ENCODE measurements around the gene ANO10. TPM values are rescaled to one million over a fixed set of nuclear protein-coding genes. Genes with fewer than 3 reads are reported as not detected.

Gene ANO10
- total RNA-seq, 4 donors from 2014 or later: 28.2 to 36.9 (median 31.6) TPM

- Histone ChIP-seq H3K36me3 (no peaks in the 10 kb centered on the region), H3K27me3 (no peaks in the 10 kb centered on the region), H3K27ac (no peak overlapping the region), H3K4me3 (no peak overlapping the region), H3K4me1 (no peaks in the 10 kb centered on the region), H3K9me3 (no peaks in the 10 kb centered on the region)
- TF ChIP-seq EP300 (IDR thresholded peaks at IDR 0.05): no peak
- no peak for TF ChIP-seq POLR2AphosphoS5 (IDR thresholded peaks at IDR 0.05)
- no peak for TF ChIP-seq POLR2A (IDR thresholded peaks at IDR 0.05)
- no peak for TF ChIP-seq CTCF (IDR thresholded peaks at IDR 0.05)
- DNase-seq (ENCODE audit: low spot score in 2 of 2): no peak
Measured at GRCh38 chr3:43540624-43541023, 81.2 kb downstream of the ANO10 start.

DNA sequence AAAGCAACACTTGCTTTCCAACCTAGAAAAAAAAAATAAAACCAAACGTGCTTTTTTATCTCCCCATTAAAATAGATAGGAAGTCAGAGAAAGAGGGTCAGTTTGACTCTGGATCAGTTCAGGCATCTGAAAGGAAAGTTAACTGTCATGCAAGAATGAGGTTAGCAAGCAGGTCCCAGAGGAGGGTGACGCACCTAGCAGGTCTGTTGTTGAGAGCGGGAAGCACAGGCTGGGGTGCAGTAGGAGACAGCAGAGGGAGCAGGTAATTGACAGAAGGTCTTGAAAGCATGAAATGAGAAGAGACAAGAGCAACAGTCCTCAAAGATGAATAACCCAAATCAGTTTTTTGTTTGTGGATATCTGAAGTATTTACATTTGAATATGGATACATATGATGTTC lies 82.5 kb downstream of the ANO10 start:
- Histone ChIP-seq H3K27ac (no peak overlapping the region), H3K36me3 (no peaks in the 10 kb centered on the region), H3K4me3 (no peak overlapping the region), H3K9me3 (no peaks in the 10 kb centered on the region), H3K27me3 (no peaks in the 10 kb centered on the region), H3K4me1 (peaks cover 5% of the 10 kb centered on the region)
- TF ChIP-seq CTCF (IDR thresholded peaks at IDR 0.05): no peak
- TF ChIP-seq EP300 (IDR thresholded peaks at IDR 0.05): no peak
- no peak for TF ChIP-seq POLR2A (IDR thresholded peaks at IDR 0.05)
- no peak for TF ChIP-seq POLR2AphosphoS5 (IDR thresholded peaks at IDR 0.05)
- WGBS: 65% methylated on average over 3 of the region's 3 CpGs
- no peak for DNase-seq (ENCODE audit: low spot score in 2 of 2)

- H3K4me3 ChIP-seq: no peak overlapping the region
- DNase-seq (ENCODE audit: low spot score in 2 of 2): no peak
- no peaks in the 10 kb centered on the region for H3K36me3 ChIP-seq
- no peaks in the 10 kb centered on the region for H3K27me3 ChIP-seq
- H3K4me1 ChIP-seq: peaks cover 6% of the 10 kb centered on the region
- H3K9me3 ChIP-seq: no peaks in the 10 kb centered on the region
- H3K27ac ChIP-seq: no peak overlapping the region
- TF ChIP-seq EP300 (IDR thresholded peaks at IDR 0.05) (no peak), POLR2AphosphoS5 (IDR thresholded peaks at IDR 0.05) (no peak), CTCF (IDR thresholded peaks at IDR 0.05) (no peak), POLR2A (IDR thresholded peaks at IDR 0.05) (no peak)
Measured at GRCh38 chr3:43537225-43537624, 84.6 kb downstream of the ANO10 start.

DNA sequence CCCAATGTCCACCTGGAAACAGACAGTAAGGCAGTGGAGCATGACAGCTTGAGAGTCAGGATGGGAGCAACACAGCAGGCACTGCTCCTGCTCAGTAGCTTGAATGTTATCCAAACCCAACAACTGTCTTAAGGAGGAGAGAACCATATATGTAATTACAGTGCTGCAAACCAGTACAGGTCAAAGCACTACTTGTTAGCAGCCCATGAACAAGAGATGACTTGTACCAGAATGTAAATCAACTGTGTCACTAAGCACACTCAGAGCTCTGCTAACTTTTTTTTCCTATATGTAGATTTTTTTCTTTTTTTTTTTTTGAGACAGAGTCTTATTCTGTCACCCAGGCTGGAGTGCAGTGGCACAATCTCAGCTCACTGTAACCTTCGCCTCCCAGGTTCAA lies 87.1 kb downstream of the ANO10 start:
- H3K27me3 ChIP-seq: no peaks in the 10 kb centered on the region
- no peak for DNase-seq (ENCODE audit: low spot score in 2 of 2)
- H3K4me1 ChIP-seq: peaks cover 6% of the 10 kb centered on the region
- H3K27ac ChIP-seq: no peak overlapping the region
- TF ChIP-seq POLR2A (IDR thresholded peaks at IDR 0.05) (no peak), EP300 (IDR thresholded peaks at IDR 0.05) (no peak), POLR2AphosphoS5 (IDR thresholded peaks at IDR 0.05) (no peak), CTCF (IDR thresholded peaks at IDR 0.05) (no peak)
- no peaks in the 10 kb centered on the region for H3K36me3 ChIP-seq
- no peaks in the 10 kb centered on the region for H3K9me3 ChIP-seq
- WGBS: 95% methylated on average over 1 of the region's 1 CpG
- no peak overlapping the region for H3K4me3 ChIP-seq

GRCh38 chr3:43533009-43533408 lies 88.8 kb downstream of the ANO10 start:
- no peak for DNase-seq (ENCODE audit: low spot score in 2 of 2)
- TF ChIP-seq CTCF (IDR thresholded peaks at IDR 0.05): no peak
- 91% methylated on average over 3 of the region's 3 CpGs for WGBS
- H3K4me1 ChIP-seq: peaks cover 6% of the 10 kb centered on the region
- H3K36me3 ChIP-seq: no peaks in the 10 kb centered on the region
- no peak overlapping the region for H3K4me3 ChIP-seq
- H3K9me3 ChIP-seq: no peaks in the 10 kb centered on the region
- H3K27me3 ChIP-seq: no peaks in the 10 kb centered on the region
- H3K27ac ChIP-seq: no peak overlapping the region

Data from suprapubic skin (tissue), 4 donors.